K562 (cell line): Measurements from ENCODE around the gene GAPDH. TPM values are rescaled to one million over a fixed set of nuclear protein-coding genes. Genes with fewer than 3 reads are reported as not detected.

ENCODE experiments used
- BDP1 ChIP-seq: IDR thresholded peaks from 3 replicates; pipeline ENCODE4 v1.6.1; 2011; ENCODE audit not compliant: insufficient read length, insufficient read depth
- BRD9 ChIP-seq: fragments of 450-650 bp; IDR thresholded peaks from 2 replicates; pipeline ENCODE4 v1.6.1; 2018; ENCODE audit warnings: low read depth; ENCODE audit not compliant: partially characterized antibody
- CBFA2T3 ChIP-seq: fragments of 450-650 bp; IDR thresholded peaks from 2 replicates; pipeline ENCODE4 v1.6.1; 2017
- ERF ChIP-seq: fragments of 450-650 bp; formaldehyde crosslinking; IDR thresholded peaks from 2 replicates; pipeline ENCODE4 v1.4.0; 2020; ENCODE audit warnings: mild to moderate bottlenecking, mixed read lengths
- ESRRA ChIP-seq: fragments of 450-650 bp; IDR thresholded peaks from 2 replicates; pipeline ENCODE4 v1.6.1; 2014; ENCODE audit warnings: low read depth, mild to moderate bottlenecking, moderate library complexity, borderline replicate concordance
- HBP1 ChIP-seq: fragments of 450-650 bp; formaldehyde crosslinking; IDR thresholded peaks from 2 replicates; pipeline ENCODE4 v1.4.0; 2022; ENCODE audit warnings: missing genetic modification characterization
- HMGXB4 ChIP-seq: sonication (generic); formaldehyde crosslinking; IDR thresholded peaks from 2 replicates; pipeline ENCODE4 v1.8.1; 2023; ENCODE audit warnings: mild to moderate bottlenecking, missing genetic modification reagents
- HOMEZ ChIP-seq: fragments of 250-450 bp; sonication (Bioruptor Pico); IDR thresholded peaks from 2 replicates; pipeline ENCODE4 v1.4.0; 2020; ENCODE audit warnings: mild to moderate bottlenecking, moderate library complexity
- ID3 ChIP-seq, 2 experiments: fragments of 250-450 bp in 1 of 2; fragments of 450-650 bp in 1 of 2; sonication (Bioruptor Pico) in 1 of 2; IDR thresholded peaks; 2 replicates each; pipeline versions ENCODE4 v1.6.1 to v1.8.0; 2016 to 2021; ENCODE audit warnings: mild to moderate bottlenecking in 2 of 2, moderate library complexity in 2 of 2, missing compliant biosample characterization in 1 of 2, missing genetic modification characterization in 1 of 2
- IRF2 ChIP-seq: sonication (generic); formaldehyde crosslinking; IDR thresholded peaks from 2 replicates; pipeline ENCODE4 v1.8.1; 2022; ENCODE audit warnings: mild to moderate bottlenecking, missing genetic modification reagents
- NKRF ChIP-seq: fragments of 450-650 bp; IDR thresholded peaks from 2 replicates; pipeline ENCODE4 v1.6.1; 2016; ENCODE audit warnings: borderline replicate concordance
- SAFB ChIP-seq: fragments of 200-400 bp; formaldehyde crosslinking; IDR thresholded peaks from 2 replicates; pipeline ENCODE4 v1.6.1; 2017; ENCODE audit warnings: low read depth, low read length, borderline replicate concordance
- SP1 ChIP-seq: sonication (generic); formaldehyde crosslinking; IDR thresholded peaks from 2 replicates; pipeline ENCODE4 v1.8.1; 2022; ENCODE audit warnings: mild to moderate bottlenecking, missing genetic modification reagents
- TFAM ChIP-seq: fragments of 250-450 bp; sonication (Bioruptor Pico); conservative IDR thresholded peaks from 2 replicates; pipeline ENCODE4 v1.5.0; 2021; ENCODE audit warnings: mild to moderate bottlenecking, moderate library complexity
- ZNF263 ChIP-seq: sonication (generic); formaldehyde crosslinking; IDR thresholded peaks from 2 replicates; pipeline ENCODE4 v1.8.0; 2022; ENCODE audit warnings: mild to moderate bottlenecking, missing genetic modification reagents, borderline replicate concordance
- ZNF584 ChIP-seq: fragments of 200-800 bp; sonication (Bioruptor generic); IDR thresholded peaks from 2 replicates; pipeline ENCODE4 v1.6.1; 2016; ENCODE audit warnings: low read depth, mild to moderate bottlenecking, missing genetic modification characterization, missing compliant biosample characterization
- polyA plus RNA-seq, 8 experiments: library from polyadenylated mRNA; depleted of rRNA in 4 of 8; stranded (reverse) in 5 of 8; unstranded in 3 of 8; fragments of >200 nt; fragmentation: Nextera tagmentation in 2 of 8; fragmentation: Illumina TruSeq in 1 of 8; extraction: Ambion mirVana in 2 of 8; extraction: Trizol in 1 of 8; gene quantifications; 2 replicates each; pipeline versions ENCODE4 v1.2.1 to v1.2.3, GENCODE V29; 2011 to 2014; ENCODE audit warnings: inconsistent platforms in 1 of 8, missing spikeins in 1 of 8
- total RNA-seq, 7 experiments: library from RNA; depleted of rRNA in 6 of 7; stranded (reverse); fragments of >200 nt in 6 of 7; fragmentation: Illumina TruSeq in 2 of 7; extraction: Trizol in 2 of 7; gene quantifications; 2 replicates each; pipeline versions ENCODE4 v1.2.1 to v1.2.3, GENCODE V29; 2011 to 2021; ENCODE audit warnings: low replicate concordance in 1 of 7
- TF ChIP-seq, protein P1 (sequence below): sonication (generic); formaldehyde crosslinking; IDR thresholded peaks from 2 replicates; pipeline ENCODE4 v1.8.0; 2022; ENCODE audit warnings: mild to moderate bottlenecking, missing genetic modification reagents, borderline replicate concordance

The GAPDH gene
- total and polyA plus RNA-seq, 9 of the 15 experiments (the other 6 are each of a cell fraction or from before 2014, with no cell fraction given) = 2,206 to 6,793 (median 4,217) TPM

GRCh38 chr12:6534945-6535696, 804 bp downstream of the GAPDH start (continued):
- TF ChIP-seq HOMEZ (CRISPR knock-in tag) (no peak), NKRF (peak; percentile 77; the same call in 1 of the 2 replicates), ID3 (CRISPR knock-in tag; IDR thresholded peaks at IDR 0.05) (no peak), ID3 (tag; IDR thresholded peaks at IDR 0.05) (no peak), CBFA2T3 (no peak), IRF2 (CRISPR knock-in tag) (no peak), BRD9 (no peak), HBP1 (CRISPR knock-in tag) (no peak), ESRRA (peak; percentile 89), SP1 (CRISPR knock-in tag) (no peak), ZNF263 (CRISPR knock-in tag) (no peak), ZNF584 (no peak), ERF (CRISPR knock-in tag) (no peak), BDP1 (no peak), SAFB (no peak), HMGXB4 (CRISPR knock-in tag) (no peak), TFAM (CRISPR knock-in tag) (no peak)
- TF ChIP-seq, protein P1, sequence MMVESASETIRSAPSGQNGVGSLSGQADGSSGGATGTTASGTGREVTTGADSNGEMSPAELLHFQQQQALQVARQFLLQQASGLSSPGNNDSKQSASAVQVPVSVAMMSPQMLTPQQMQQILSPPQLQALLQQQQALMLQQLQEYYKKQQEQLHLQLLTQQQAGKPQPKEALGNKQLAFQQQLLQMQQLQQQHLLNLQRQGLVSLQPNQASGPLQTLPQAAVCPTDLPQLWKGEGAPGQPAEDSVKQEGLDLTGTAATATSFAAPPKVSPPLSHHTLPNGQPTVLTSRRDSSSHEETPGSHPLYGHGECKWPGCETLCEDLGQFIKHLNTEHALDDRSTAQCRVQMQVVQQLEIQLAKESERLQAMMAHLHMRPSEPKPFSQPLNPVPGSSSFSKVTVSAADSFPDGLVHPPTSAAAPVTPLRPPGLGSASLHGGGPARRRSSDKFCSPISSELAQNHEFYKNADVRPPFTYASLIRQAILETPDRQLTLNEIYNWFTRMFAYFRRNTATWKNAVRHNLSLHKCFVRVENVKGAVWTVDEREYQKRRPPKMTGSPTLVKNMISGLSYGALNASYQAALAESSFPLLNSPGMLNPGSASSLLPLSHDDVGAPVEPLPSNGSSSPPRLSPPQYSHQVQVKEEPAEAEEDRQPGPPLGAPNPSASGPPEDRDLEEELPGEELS (CRISPR knock-in tag) = no peak
